HG02840 (cell line): ENCODE measurements around the gene MTMR3.
A peak's percentile ranks its signal among the peaks of the same experiment; 100 is the strongest.
"Not testable (repeated sequence)": the region's sequence is repeated elsewhere in the genome, so short reads cannot be mapped to it uniquely, and the experiment has no call there.

Experiments
- ATAC-seq: cut with Tn5 transposase; IDR thresholded peaks from one replicate; pipeline ENCODE4 v1.9.1; 2021; ENCODE audit warnings: mild to moderate bottlenecking, moderate library complexity, moderate number of reproducible peaks; ENCODE audit not compliant: unreplicated experiment, low FRiP score

MTMR3 gene

GRCh38 chr22:29951791-29952413, 68.9 kb downstream of the MTMR3 start:
- ATAC-seq: no peak

GRCh38 chr22:29954203-29954855, 71.4 kb downstream of the MTMR3 start:
- no peak for ATAC-seq

- no peak for ATAC-seq
Observed at GRCh38 chr22:29956680-29957079, 73.7 kb downstream of the MTMR3 start.

GRCh38 chr22:29958170-29958569, 75.2 kb downstream of the MTMR3 start:
- ATAC-seq: no peak

GRCh38 chr22:29964776-29965175, 81.8 kb downstream of the MTMR3 start:
- no peak for ATAC-seq

- no peak for ATAC-seq
Observed at GRCh38 chr22:29967461-29967860, 84.5 kb downstream of the MTMR3 start.

GRCh38 chr22:29971607-29972006, 88.6 kb downstream of the MTMR3 start:
- ATAC-seq: no peak

- no peak for ATAC-seq
Observed at GRCh38 chr22:29972121-29972520, 89.1 kb downstream of the MTMR3 start.

GRCh38 chr22:29973269-29973668, 90.3 kb downstream of the MTMR3 start:
- ATAC-seq: no peak

- not testable (repeated sequence) for ATAC-seq
Observed at GRCh38 chr22:29973680-29974079, 90.7 kb downstream of the MTMR3 start.

- no peak for ATAC-seq
Observed at GRCh38 chr22:29975494-29975893, 92.5 kb downstream of the MTMR3 start.

GRCh38 chr22:29977107-29977506, 94.1 kb downstream of the MTMR3 start:
- ATAC-seq: no peak

- ATAC-seq: peak; percentile 68
Observed at GRCh38 chr22:29979777-29980321, 96.9 kb downstream of the MTMR3 start.

- no peak for ATAC-seq
Observed at GRCh38 chr22:29983296-29983917, 100.4 kb downstream of the MTMR3 start.

GRCh38 chr22:29985912-29986311, 102.9 kb downstream of the MTMR3 start:
- ATAC-seq: no peak

- ATAC-seq: no peak
Observed at GRCh38 chr22:29987137-29987536, 104.2 kb downstream of the MTMR3 start.

- no peak for ATAC-seq
Observed at GRCh38 chr22:29988719-29989118, 105.7 kb downstream of the MTMR3 start.

- no peak for ATAC-seq
Observed at GRCh38 chr22:29989446-29989845, 106.5 kb downstream of the MTMR3 start.

GRCh38 chr22:29992341-29993275, 109.6 kb downstream of the MTMR3 start:
- ATAC-seq: no peak

GRCh38 chr22:29994027-29994715, 111.2 kb downstream of the MTMR3 start:
- no peak for ATAC-seq
